C4-2B (cell line): ENCODE data around the gene EPHA4.

Source experiments
- H3K27ac ChIP-seq: fragments of 450-650 bp; 2 replicates; pipeline ENCODE4 v1.5.1; 2017
- ZFX ChIP-seq: fragments of 450-650 bp; IDR thresholded peaks from 2 replicates; pipeline ENCODE4 v1.6.1; 2017
- TF ChIP-seq, protein P1 (sequence below): fragments of 450-650 bp; conservative IDR thresholded peaks from 2 replicates; pipeline ENCODE4 v1.5.1; 2017; ENCODE audit warnings: mild to moderate bottlenecking

The EPHA4 gene

DNA sequence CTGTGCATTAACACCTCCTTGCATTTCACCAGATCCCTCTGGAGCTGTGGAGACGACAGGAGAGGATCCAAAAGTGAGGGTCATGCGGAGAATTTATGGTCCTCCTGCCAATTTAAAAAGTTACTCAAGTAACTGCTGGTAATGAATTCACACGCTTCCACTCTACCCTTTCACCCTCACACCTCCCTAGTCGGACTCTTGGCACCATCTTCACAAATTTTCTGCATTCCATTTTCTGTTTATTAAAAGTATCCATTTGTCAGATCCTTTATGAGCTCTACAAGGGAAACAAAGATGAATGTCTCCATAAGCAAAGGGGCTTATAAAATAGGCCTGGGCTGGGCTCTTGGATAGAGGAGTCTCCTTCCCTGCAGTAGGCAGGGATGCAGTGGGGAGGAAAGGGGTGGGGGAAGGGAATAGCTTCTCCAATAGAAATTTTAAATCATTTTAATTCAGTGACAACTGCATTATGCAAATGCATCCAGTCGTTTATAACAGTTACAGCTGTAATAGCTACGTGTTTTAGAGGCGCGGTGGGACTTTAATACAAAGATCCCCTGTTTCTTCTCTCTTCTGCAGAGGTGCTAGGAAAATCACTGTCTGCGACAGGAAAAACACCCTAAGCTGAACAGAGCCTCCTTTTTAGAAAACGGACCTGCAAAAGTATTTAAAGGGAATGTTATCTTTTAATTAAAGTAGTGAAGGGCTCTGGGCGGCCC lies 132.2 kb downstream of the EPHA4 start:
- TF ChIP-seq ZFX = no peak
- TF ChIP-seq, protein P1, sequence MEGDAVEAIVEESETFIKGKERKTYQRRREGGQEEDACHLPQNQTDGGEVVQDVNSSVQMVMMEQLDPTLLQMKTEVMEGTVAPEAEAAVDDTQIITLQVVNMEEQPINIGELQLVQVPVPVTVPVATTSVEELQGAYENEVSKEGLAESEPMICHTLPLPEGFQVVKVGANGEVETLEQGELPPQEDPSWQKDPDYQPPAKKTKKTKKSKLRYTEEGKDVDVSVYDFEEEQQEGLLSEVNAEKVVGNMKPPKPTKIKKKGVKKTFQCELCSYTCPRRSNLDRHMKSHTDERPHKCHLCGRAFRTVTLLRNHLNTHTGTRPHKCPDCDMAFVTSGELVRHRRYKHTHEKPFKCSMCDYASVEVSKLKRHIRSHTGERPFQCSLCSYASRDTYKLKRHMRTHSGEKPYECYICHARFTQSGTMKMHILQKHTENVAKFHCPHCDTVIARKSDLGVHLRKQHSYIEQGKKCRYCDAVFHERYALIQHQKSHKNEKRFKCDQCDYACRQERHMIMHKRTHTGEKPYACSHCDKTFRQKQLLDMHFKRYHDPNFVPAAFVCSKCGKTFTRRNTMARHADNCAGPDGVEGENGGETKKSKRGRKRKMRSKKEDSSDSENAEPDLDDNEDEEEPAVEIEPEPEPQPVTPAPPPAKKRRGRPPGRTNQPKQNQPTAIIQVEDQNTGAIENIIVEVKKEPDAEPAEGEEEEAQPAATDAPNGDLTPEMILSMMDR = no peak
- H3K27ac ChIP-seq = no peak overlapping the region

DNA sequence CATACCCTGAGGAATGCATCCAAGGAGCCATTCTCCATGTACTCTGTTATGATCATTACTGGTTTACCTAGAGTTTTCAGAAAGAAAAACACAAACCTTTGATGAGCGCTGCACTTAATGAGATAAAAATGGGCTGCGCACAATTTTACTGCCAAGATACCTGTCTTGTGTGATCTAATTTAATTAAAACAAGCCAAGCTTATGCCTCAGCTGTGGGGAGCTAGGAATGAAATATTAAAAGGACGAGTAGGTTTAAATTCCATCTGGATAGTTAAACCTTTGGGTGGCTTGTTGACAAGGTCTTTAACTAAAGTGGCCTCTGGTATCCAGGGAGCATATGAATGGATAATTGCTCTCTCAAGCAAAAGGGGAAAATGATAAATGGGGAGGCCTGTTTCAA lies 135.0 kb downstream of the EPHA4 start:
- TF ChIP-seq ZFX = no peak
- TF ChIP-seq, protein P1 = no peak

GRCh38 chr2:221435171-221435570 lies 136.9 kb downstream of the EPHA4 start:
- TF ChIP-seq, protein P1 = no peak
- TF ChIP-seq ZFX = no peak
- H3K27ac ChIP-seq = no peak overlapping the region

More for the DNA sequence above, 135.0 kb downstream of the EPHA4 start:
- H3K27ac ChIP-seq = no peak overlapping the region

DNA sequence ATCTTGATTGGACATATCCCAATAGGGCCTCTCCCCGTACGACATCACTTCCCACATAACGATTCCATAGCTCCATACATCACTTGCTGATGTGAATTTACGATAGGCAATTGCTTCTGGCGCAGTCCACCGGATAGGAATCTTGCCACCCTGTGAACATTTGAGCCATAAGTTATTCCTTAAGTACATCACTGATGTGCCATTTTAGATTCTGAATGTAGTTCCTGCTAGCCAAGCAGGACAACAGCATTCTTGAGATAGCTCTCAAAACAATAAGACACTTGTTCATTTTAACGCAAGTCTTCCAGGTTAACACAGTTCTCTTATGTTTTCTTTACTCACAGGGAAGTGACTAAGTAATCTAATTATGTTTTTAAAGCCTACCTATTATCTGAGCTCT lies 138.0 kb downstream of the EPHA4 start:
- TF ChIP-seq, protein P1 = no peak
- no peak for TF ChIP-seq ZFX
- H3K27ac ChIP-seq = no peak overlapping the region

DNA sequence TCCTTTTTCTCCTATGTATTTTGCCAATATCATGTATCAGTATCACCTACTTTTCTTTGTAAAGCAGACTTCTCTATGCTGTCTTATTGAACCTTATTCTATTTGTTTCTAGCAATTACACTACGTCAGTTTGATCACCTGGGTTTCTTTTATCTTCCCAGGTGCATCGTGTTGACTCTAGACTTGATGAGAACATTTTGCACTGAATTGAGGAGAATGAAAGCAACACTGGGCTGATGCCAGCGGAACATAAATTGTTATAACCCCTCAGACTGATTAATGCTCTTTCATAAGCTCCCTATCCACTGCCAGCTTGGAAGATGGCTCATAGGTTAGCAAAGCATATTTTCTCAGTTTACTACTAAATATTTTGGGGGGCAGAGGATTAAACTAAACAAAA lies 140.6 kb downstream of the EPHA4 start:
- TF ChIP-seq, protein P1 = no peak
- no peak for TF ChIP-seq ZFX
- no peak overlapping the region for H3K27ac ChIP-seq

- H3K27ac ChIP-seq = no peak overlapping the region
- TF ChIP-seq ZFX = no peak
- TF ChIP-seq, protein P1 = no peak
Observed at GRCh38 chr2:221429741-221430491, 142.2 kb downstream of the EPHA4 start.

DNA sequence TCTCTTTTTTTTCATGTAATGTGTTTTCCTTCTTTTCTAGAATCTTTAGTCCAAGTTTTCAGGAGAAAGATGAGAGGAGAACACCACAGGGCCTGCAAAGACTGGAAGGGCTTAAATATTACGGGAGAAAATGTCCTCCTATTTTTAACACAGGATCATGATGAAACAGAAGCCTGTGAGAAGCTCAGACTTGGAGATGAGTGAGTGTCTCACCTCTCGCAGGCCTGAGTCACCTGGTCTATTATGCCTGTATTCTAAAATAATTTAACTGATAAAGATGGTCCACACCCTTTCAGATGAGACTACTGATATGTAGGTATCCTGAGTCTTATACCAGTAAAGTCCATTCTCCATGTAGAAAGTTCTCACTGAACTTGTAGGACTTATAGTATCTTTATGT lies 143.2 kb downstream of the EPHA4 start:
- no peak overlapping the region for H3K27ac ChIP-seq
- TF ChIP-seq ZFX = no peak
